B cell (primary cell): Measurements from ENCODE around the gene RPL22. TPM values are rescaled to one million over a fixed set of nuclear protein-coding genes. Genes with fewer than 3 reads are reported as not detected.
A peak's percentile ranks its signal among the peaks of the same experiment; 100 is the strongest.

Experiments used
- ATAC-seq: fragments of 200-7000 bp; cut with Tn5 transposase; one replicate; pipeline ENCODE4 v1.10.0; 2021; ENCODE audit warnings: low read depth, mild to moderate bottlenecking, moderate number of reproducible peaks, moderate library complexity
- CTCF ChIA-PET: fragments of 350-600 bp; sonication (Branson Sonifier 250); formaldehyde crosslinking; loops from one replicate; lab custom pipeline; 2021; ENCODE audit warnings: antibody characterized with exemption, inconsistent platforms; lab: Charles Lee
- POLR2A ChIA-PET: fragments of 350-600 bp; sonication (Branson Sonifier 250); formaldehyde crosslinking; loops from one replicate; lab custom pipeline; 2021; ENCODE audit warnings: antibody characterized with exemption; lab: Charles Lee
- DNase-seq: peaks from one replicate; pipeline ENCODE4 v3.0.0; 2013
- H2AFZ ChIP-seq: 2 replicates; pipeline ENCODE4 v1.6.1; 2012; ENCODE audit warnings: mild to moderate bottlenecking, low read depth, low read length; ENCODE audit not compliant: insufficient read depth, poor library complexity, severe bottlenecking
- H3K27ac ChIP-seq, 2 donors: 1 replicate in 1 of 2; 2 replicates in 1 of 2; pipeline ENCODE4 v1.5.1; 2012 to 2013; ENCODE audit warnings: low read length in 2 of 2, mild to moderate bottlenecking in 2 of 2, moderate library complexity in 1 of 2
- H3K27me3 ChIP-seq, 4 experiments: fragments of 200-600 bp in 1 of 4; sonication (generic) in 1 of 4; replicated peaks in 1 of 4; 1 replicate in 2 of 4; 2 replicates in 2 of 4; pipeline versions ENCODE4 v1.6.1 to v1.7.0; 2013 to 2016; ENCODE audit warnings: low read length in 3 of 4, mild to moderate bottlenecking in 2 of 4, mixed read lengths in 1 of 4, moderate library complexity in 1 of 4; ENCODE audit not compliant: insufficient read depth in 4 of 4, control insufficient read depth in 3 of 4; ENCODE audit errors: control extremely low read depth in 1 of 4
- H3K36me3 ChIP-seq, 2 experiments: replicated peaks in 1 of 2; 1 replicate in 1 of 2; 2 replicates in 1 of 2; pipeline versions ENCODE4 v1.6.1 to v1.7.1; 2013; ENCODE audit warnings: low read length in 1 of 2; ENCODE audit not compliant: insufficient read depth in 2 of 2, control insufficient read depth in 1 of 2; ENCODE audit errors: control extremely low read depth in 1 of 2, extremely low read depth in 1 of 2
- H3K4me1 ChIP-seq, 2 donors: fragments of 200-600 bp in 1 of 2; sonication (generic) in 1 of 2; 1 replicate in 1 of 2; 2 replicates in 1 of 2; pipeline versions ENCODE4 v1.5.1 to v1.6.1; 2013 to 2017; ENCODE audit warnings: low read length in 2 of 2; ENCODE audit not compliant: control insufficient read depth in 2 of 2, insufficient read depth in 2 of 2
- H3K4me2 ChIP-seq: replicated peaks from 2 replicates; pipeline ENCODE3; 2012; ENCODE audit warnings: mild to moderate bottlenecking, low read depth, low read length; ENCODE audit not compliant: poor library complexity, severe bottlenecking
- H3K4me3 ChIP-seq, 5 experiments: fragments of 200-600 bp in 1 of 5; sonication (generic) in 1 of 5; 1 replicate in 3 of 5; 2 replicates in 2 of 5; pipeline versions ENCODE4 v1.5.1 to v1.7.0; 2011 to 2016; ENCODE audit warnings: low read length in 4 of 5, mild to moderate bottlenecking in 4 of 5, low read depth in 2 of 5, control low read depth in 1 of 5, moderate library complexity in 1 of 5; ENCODE audit not compliant: insufficient read depth in 1 of 5; ENCODE audit errors: control extremely low read depth in 1 of 5, extremely low read depth in 1 of 5
- H3K79me2 ChIP-seq: fragments of 200-600 bp; sonication (generic); one replicate; pipeline ENCODE4 v1.6.0; 2016; ENCODE audit warnings: low read length; ENCODE audit not compliant: control insufficient read depth, insufficient read depth
- H3K9ac ChIP-seq: fragments of 200-600 bp; sonication (generic); 2 replicates; pipeline ENCODE4 v1.6.1; 2017; ENCODE audit warnings: mild to moderate bottlenecking, low read length, moderate library complexity
- H3K9me3 ChIP-seq, 3 donors: one replicate each; pipeline versions ENCODE4 v1.6.1 to v1.7.1; 2013; ENCODE audit warnings: low read length in 2 of 3; ENCODE audit not compliant: control insufficient read depth in 2 of 3, insufficient read depth in 1 of 3; ENCODE audit errors: control extremely low read depth in 1 of 3
- H4K20me1 ChIP-seq: 2 replicates; pipeline ENCODE4 v1.6.0; 2012; ENCODE audit warnings: mild to moderate bottlenecking, low read length; ENCODE audit not compliant: insufficient read depth, control insufficient read depth, poor library complexity, severe bottlenecking
- H3K27ac Mint-ChIP-seq: one replicate; pipeline ENCODE4 v1.8.0; 2021; ENCODE audit warnings: mixed read lengths
- H3K27me3 Mint-ChIP-seq: one replicate; pipeline ENCODE4 v1.8.0; 2021; ENCODE audit warnings: mixed read lengths
- H3K4me1 Mint-ChIP-seq: one replicate; pipeline ENCODE4 v1.8.0; 2021; ENCODE audit warnings: mixed read lengths
- H3K4me3 Mint-ChIP-seq: one replicate; pipeline ENCODE4 v1.8.0; 2021; ENCODE audit warnings: mixed read lengths
- H3K9me3 Mint-ChIP-seq: one replicate; pipeline ENCODE4 v1.8.0; 2022; ENCODE audit warnings: mixed read lengths; ENCODE audit not compliant: insufficient read depth
- CTCF ChIP-seq: fragments of 200-600 bp; IDR thresholded peaks from one replicate; pipeline ENCODE4 v1.8.0; 2022; ENCODE audit warnings: antibody characterized with exemption, mild to moderate bottlenecking
- EZH2 ChIP-seq: IDR thresholded peaks from 2 replicates; pipeline ENCODE4 v1.6.1; 2012; ENCODE audit warnings: borderline replicate concordance, low read depth, mild to moderate bottlenecking, moderate library complexity, low read length; ENCODE audit not compliant: insufficient read depth, poor library complexity, severe bottlenecking
- WGBS: methylation state at CpG from one replicate; pipeline ENCODE4 v1.1.5; 2013; ENCODE audit warnings: missing lambda C conversion rate; ENCODE audit not compliant: insufficient coverage; 5-methylcytosine and 5-hydroxymethylcytosine counted together
- intact Hi-C: fragments of 100-400 bp; cut with micrococcal nuclease; formaldehyde crosslinking; loops from one replicate; pipeline ENCODE4 v1.10.0; 2022
- polyA plus RNA-seq: library from polyadenylated mRNA; depleted of rRNA; stranded (reverse); fragments of >200 nt; gene quantifications from 2 replicates; pipeline ENCODE4 v1.2.3, GENCODE V29; 2012
- total RNA-seq, 2 donors: library from RNA; stranded (reverse); fragments of 120-200 nt in 1 of 2; gene quantifications; 1 replicate in 1 of 2; 2 replicates in 1 of 2; pipeline versions ENCODE4 v1.2.3 to v1.2.4, GENCODE V29; 2013 to 2022

RPL22 gene
- total and polyA plus RNA-seq, 2 donors (not counting 1 experiment from before 2014, with no cell fraction given), result 70.9 to 471 TPM

- TF ChIP-seq CTCF (no peak), EZH2 (no peak)
Observed at GRCh38 chr1:6207075-6207885, 7.9 kb upstream of the RPL22 start.

GRCh38 chr1:6206520-6206855, 7.1 kb upstream of the RPL22 start:
- H3K4me3 Mint-ChIP-seq, result peak overlapping the region; percentile 57
- WGBS, result 10% methylated on average over 25 of the region's 25 CpGs
- H3K79me2 ChIP-seq, result peaks cover 3% of the 10 kb centered on the region
- no peak for DNase-seq
- H3K36me3 ChIP-seq, result no peaks in the 10 kb centered on the region
- H3K27ac Mint-ChIP-seq, result no peak overlapping the region
- peak overlapping the region; percentile 92 for H3K4me2 ChIP-seq
- H3K4me1 ChIP-seq, result peaks cover 36 to 38% of the 10 kb centered on the region in 2 donors
- ChIA-PET POLR2A (no interaction called here), CTCF (no interaction called here)
- H3K27me3 ChIP-seq, result peaks cover 0 to 58% (median 20%) of the 10 kb centered on the region in 4 experiments
- no peak overlapping the region for H3K27ac ChIP-seq
- H2AFZ ChIP-seq, result peak overlapping the region; percentile 71
- peak overlapping the region; percentile 65 for H3K9ac ChIP-seq
- ATAC-seq, result no peak
- no peaks in the 10 kb centered on the region for H3K9me3 Mint-ChIP-seq
- H4K20me1 ChIP-seq, result no peaks in the 10 kb centered on the region
- intact Hi-C loops, result no loop called here
- H3K27me3 Mint-ChIP-seq, result peaks cover 16% of the 10 kb centered on the region
- H3K4me3 ChIP-seq, result peak overlapping the region in 3 of 5 experiments; percentile 48 to 58 (median 56)
- TF ChIP-seq EZH2 (no peak), CTCF (no peak)
- peaks cover 0 to 18% (median 0%) of the 10 kb centered on the region in 3 donors for H3K9me3 ChIP-seq
- peaks cover 18% of the 10 kb centered on the region for H3K4me1 Mint-ChIP-seq

More at GRCh38 chr1:6207075-6207885, 7.9 kb upstream of the RPL22 start:
- Mint-ChIP-seq H3K27me3 (peaks cover 21% of the 10 kb centered on the region), H3K4me1 (peaks cover 23% of the 10 kb centered on the region), H3K4me3 (peak overlapping the region; percentile 57), H3K27ac (no peak overlapping the region), H3K9me3 (no peaks in the 10 kb centered on the region)
- Histone ChIP-seq H3K27me3 (peaks cover 0 to 58% (median 20%) of the 10 kb centered on the region in 4 experiments), H3K79me2 (no peaks in the 10 kb centered on the region), H4K20me1 (no peaks in the 10 kb centered on the region), H3K9ac (no peak overlapping the region), H3K36me3 (no peaks in the 10 kb centered on the region), H3K4me1 (peaks cover 38 to 43% of the 10 kb centered on the region in 2 donors), H3K4me3 (no peak overlapping the region), H2AFZ (no peak overlapping the region), H3K9me3 (peaks cover 0 to 18% (median 0%) of the 10 kb centered on the region in 3 donors), H3K4me2 (peak overlapping the region; percentile 92), H3K27ac (no peak overlapping the region)
- intact Hi-C loops, result no loop called here
- WGBS, result 68% methylated on average over 17 of the region's 19 CpGs
- CTCF ChIA-PET, result no interaction called here
- DNase-seq (no peak), ATAC-seq (no peak)
- POLR2A ChIA-PET, result no interaction called here
